Testis (tissue), 2 donors: Measurements from ENCODE around the gene UBA52.

Experiments
- CTCF ChIP-seq, 3 experiments: fragments of 450-650 bp in 2 of 3; fragments of 200-600 bp in 1 of 3; sonication (generic) in 1 of 3; IDR thresholded peaks; one replicate each; pipeline ENCODE4 v1.5.1; 2016 to 2019; ENCODE audit warnings: antibody characterized with exemption in 3 of 3, mild to moderate bottlenecking in 2 of 3, moderate library complexity in 1 of 3
- POLR2A ChIP-seq: fragments of 450-650 bp; IDR thresholded peaks from one replicate; pipeline ENCODE4 v1.6.1; 2017; ENCODE audit warnings: antibody characterized with exemption, mild to moderate bottlenecking, moderate library complexity

- TF ChIP-seq CTCF (IDR thresholded peaks at IDR 0.05) (no peak), POLR2A (no peak)
These were observed 26.4 kb downstream of the UBA52 start for GRCh38 chr19:18597809-18598660.
